Measurements from ENCODE around the gene TMEM163.

- TF ChIP-seq CTCF (IDR thresholded peaks at IDR 0.05) (no peak), POLR2A (IDR thresholded peaks at IDR 0.05) (no peak)
These were observed 297.1 kb downstream of the TMEM163 start for GRCh38 chr2:134421556-134422328.

Data from uterus (tissue), 2 donors.